SU-DHL-6 (cell line): ENCODE measurements around the gene SHISA5.
A peak's percentile ranks its signal among the peaks of the same experiment; 100 is the strongest.

Source experiments
- H2AFZ ChIP-seq: fragments of 200-600 bp; sonication (generic); 2 replicates; pipeline ENCODE4 v1.6.1; 2014; ENCODE audit warnings: low read depth, mild to moderate bottlenecking, moderate library complexity, mixed read lengths, antibody characterized with exemption, low read length; ENCODE audit not compliant: severe bottlenecking
- H3F3A ChIP-seq: fragments of 200-600 bp; shearing (Covaris generic); 2 replicates; pipeline ENCODE4 v1.6.0; 2016; ENCODE audit warnings: antibody characterized with exemption, mild to moderate bottlenecking; ENCODE audit not compliant: insufficient read depth
- H3K27ac ChIP-seq: fragments of 200-600 bp; sonication (generic); 2 replicates; pipeline ENCODE4 v1.5.1; 2016; ENCODE audit warnings: low read depth, mild to moderate bottlenecking, low read length, moderate library complexity, mixed read lengths
- H3K27me3 ChIP-seq: fragments of 200-600 bp; sonication (generic), shearing (Covaris generic); 2 replicates; pipeline ENCODE4 v1.6.0; 2014; ENCODE audit warnings: mild to moderate bottlenecking, low read length
- H3K36me3 ChIP-seq: fragments of 200-600 bp; sonication (generic); 2 replicates; pipeline ENCODE4 v1.6.1; 2014; ENCODE audit warnings: mild to moderate bottlenecking, low read length, mixed read lengths
- H3K4me2 ChIP-seq: fragments of 300-600, 200-600 bp; shearing (Covaris generic), sonication (generic); 2 replicates; pipeline ENCODE4 v1.6.0; 2014; ENCODE audit warnings: low read length, low read depth, mild to moderate bottlenecking; ENCODE audit not compliant: poor library complexity, severe bottlenecking
- H3K4me3 ChIP-seq: fragments of 200-600 bp; sonication (generic); 2 replicates; pipeline ENCODE4 v1.5.1; 2014; ENCODE audit warnings: antibody characterized with exemption, low read length, mild to moderate bottlenecking, mixed read lengths; ENCODE audit not compliant: insufficient read depth, poor library complexity, severe bottlenecking
- H3K79me2 ChIP-seq: fragments of 200-600 bp; sonication (generic); 2 replicates; pipeline ENCODE4 v1.6.1; 2014; ENCODE audit warnings: mild to moderate bottlenecking, low read length, moderate library complexity; ENCODE audit not compliant: insufficient read depth
- H3K9ac ChIP-seq: fragments of 200-600 bp; sonication (generic); 2 replicates; pipeline ENCODE4 v1.7.0; 2014; ENCODE audit warnings: mild to moderate bottlenecking, low read length
- H3K9me2 ChIP-seq: fragments of 200-600 bp; sonication (generic); replicated peaks from 2 replicates; pipeline ENCODE4 v1.6.1; 2014; ENCODE audit warnings: low read length; ENCODE audit not compliant: insufficient read depth
- H3K9me3 ChIP-seq: fragments of 200-600 bp; sonication (generic); 2 replicates; pipeline ENCODE4 v1.6.1; 2014; ENCODE audit warnings: low read length, mixed read lengths; ENCODE audit not compliant: insufficient read depth
- H4K20me1 ChIP-seq: fragments of 200-600 bp; sonication (generic); 2 replicates; pipeline ENCODE4 v1.6.1; 2014; ENCODE audit warnings: low read depth, mild to moderate bottlenecking, antibody characterized with exemption, low read length, moderate library complexity, mixed read lengths
- CTCF ChIP-seq: fragments of 200-600 bp; sonication (generic); IDR thresholded peaks from one replicate; pipeline ENCODE4 v1.5.1; 2017; ENCODE audit warnings: antibody characterized with exemption, mild to moderate bottlenecking, low read length, moderate library complexity; ENCODE audit not compliant: insufficient read depth, poor library complexity, severe bottlenecking
- EZH2phosphoT487 ChIP-seq: fragments of 200-600 bp; sonication (generic), shearing (Covaris generic); conservative IDR thresholded peaks from 2 replicates; pipeline ENCODE4 v1.6.1; 2018; ENCODE audit warnings: mild to moderate bottlenecking, antibody characterized with exemption, low read length, moderate library complexity, mixed read lengths

Gene SHISA5

GRCh38 chr3:48548729-48549705, 45.0 kb upstream of the SHISA5 start:
- H3K9me3 ChIP-seq: no peaks in the 10 kb centered on the region
- TF ChIP-seq EZH2phosphoT487: no peak
- TF ChIP-seq CTCF: peak; percentile 90
- no peaks in the 10 kb centered on the region for H3K9me2 ChIP-seq
- no peak overlapping the region for H3K9ac ChIP-seq
- no peaks in the 10 kb centered on the region for H4K20me1 ChIP-seq
- no peaks in the 10 kb centered on the region for H3K79me2 ChIP-seq
- no peaks in the 10 kb centered on the region for H3K36me3 ChIP-seq
- no peak overlapping the region for H3K4me2 ChIP-seq
- no peak overlapping the region for H2AFZ ChIP-seq
- H3K27me3 ChIP-seq: no peaks in the 10 kb centered on the region
- H3K4me3 ChIP-seq: no peak overlapping the region
- no peak overlapping the region for H3K27ac ChIP-seq
- H3F3A ChIP-seq: no peaks in the 10 kb centered on the region

- Histone ChIP-seq H3K9me2 (no peaks in the 10 kb centered on the region), H3K9ac (no peak overlapping the region), H3K79me2 (no peaks in the 10 kb centered on the region), H3K36me3 (no peaks in the 10 kb centered on the region), H3K9me3 (no peaks in the 10 kb centered on the region), H3K4me3 (no peak overlapping the region), H2AFZ (no peak overlapping the region), H3K27ac (no peak overlapping the region), H3F3A (no peaks in the 10 kb centered on the region), H4K20me1 (no peaks in the 10 kb centered on the region), H3K27me3 (no peaks in the 10 kb centered on the region), H3K4me2 (no peak overlapping the region)
- TF ChIP-seq CTCF: no peak
- no peak for TF ChIP-seq EZH2phosphoT487
Observed at GRCh38 chr3:48548126-48548525, 44.2 kb upstream of the SHISA5 start.

GRCh38 chr3:48546203-48546829, 42.3 kb upstream of the SHISA5 start:
- Histone ChIP-seq H3K36me3 (no peaks in the 10 kb centered on the region), H3K4me2 (no peak overlapping the region), H3F3A (no peaks in the 10 kb centered on the region), H3K27me3 (no peaks in the 10 kb centered on the region), H3K27ac (no peak overlapping the region), H3K4me3 (no peak overlapping the region), H3K9ac (no peak overlapping the region), H3K9me3 (no peaks in the 10 kb centered on the region), H2AFZ (no peak overlapping the region), H4K20me1 (no peaks in the 10 kb centered on the region), H3K79me2 (no peaks in the 10 kb centered on the region), H3K9me2 (no peaks in the 10 kb centered on the region)
- TF ChIP-seq CTCF: no peak
- no peak for TF ChIP-seq EZH2phosphoT487
